Muscle of leg (tissue), 11 donors: Measurements from ENCODE around the gene DSCAM. TPM values are rescaled to one million over a fixed set of nuclear protein-coding genes. Genes with fewer than 3 reads are reported as not detected.
A peak's percentile ranks its signal among the peaks of the same experiment; 100 is the strongest.

Experiments
- DNase-seq: peaks from one replicate; pipeline ENCODE4 v3.0.0; 2013
- H3K27ac ChIP-seq: one replicate; pipeline ENCODE4 v1.5.1; 2013; ENCODE audit warnings: mild to moderate bottlenecking, low read length, control low read depth
- H3K27me3 ChIP-seq: one replicate; pipeline ENCODE4 v1.6.1; 2013; ENCODE audit warnings: low read length; ENCODE audit not compliant: control insufficient read depth, insufficient read depth
- H3K36me3 ChIP-seq: one replicate; pipeline ENCODE4 v1.6.1; 2013; ENCODE audit warnings: low read length; ENCODE audit not compliant: control insufficient read depth, insufficient read depth
- H3K4me1 ChIP-seq: one replicate; pipeline ENCODE4 v1.6.1; 2013; ENCODE audit warnings: low read length; ENCODE audit not compliant: control insufficient read depth, insufficient read depth
- H3K4me3 ChIP-seq: one replicate; pipeline ENCODE4 v1.5.1; 2013; ENCODE audit warnings: low read length, control low read depth
- H3K9me3 ChIP-seq: replicated peaks from 2 replicates; pipeline ENCODE4 v1.6.1; 2013; ENCODE audit warnings: low read depth, low read length; ENCODE audit not compliant: control insufficient read depth
- whole genome bisulfite sequencing: methylation state at CpG from one replicate; pipeline ENCODE4 v1.1.5; 2013; ENCODE audit warnings: missing lambda C conversion rate; ENCODE audit not compliant: insufficient coverage; 5-methylcytosine and 5-hydroxymethylcytosine counted together
- polyA plus RNA-seq, 8 donors: library from polyadenylated mRNA; unstranded; fragments of 120-200 nt; gene quantifications; one replicate each; pipeline versions ENCODE4 v1.2.1 to v1.2.3, GENCODE V29; 2013; ENCODE audit warnings: inconsistent platforms in 1 of 8, low replicate concordance in 1 of 8; ENCODE audit not compliant: insufficient read length in 8 of 8, insufficient read depth in 1 of 8
- total RNA-seq: library from RNA; stranded (reverse); fragments of 120-200 nt; gene quantifications from one replicate; pipeline ENCODE4 v1.2.4, GENCODE V29; 2013

DSCAM gene
- total and polyA plus RNA-seq, 9 donors: 0.89 to 2.0 (median 1.3) TPM

DNA sequence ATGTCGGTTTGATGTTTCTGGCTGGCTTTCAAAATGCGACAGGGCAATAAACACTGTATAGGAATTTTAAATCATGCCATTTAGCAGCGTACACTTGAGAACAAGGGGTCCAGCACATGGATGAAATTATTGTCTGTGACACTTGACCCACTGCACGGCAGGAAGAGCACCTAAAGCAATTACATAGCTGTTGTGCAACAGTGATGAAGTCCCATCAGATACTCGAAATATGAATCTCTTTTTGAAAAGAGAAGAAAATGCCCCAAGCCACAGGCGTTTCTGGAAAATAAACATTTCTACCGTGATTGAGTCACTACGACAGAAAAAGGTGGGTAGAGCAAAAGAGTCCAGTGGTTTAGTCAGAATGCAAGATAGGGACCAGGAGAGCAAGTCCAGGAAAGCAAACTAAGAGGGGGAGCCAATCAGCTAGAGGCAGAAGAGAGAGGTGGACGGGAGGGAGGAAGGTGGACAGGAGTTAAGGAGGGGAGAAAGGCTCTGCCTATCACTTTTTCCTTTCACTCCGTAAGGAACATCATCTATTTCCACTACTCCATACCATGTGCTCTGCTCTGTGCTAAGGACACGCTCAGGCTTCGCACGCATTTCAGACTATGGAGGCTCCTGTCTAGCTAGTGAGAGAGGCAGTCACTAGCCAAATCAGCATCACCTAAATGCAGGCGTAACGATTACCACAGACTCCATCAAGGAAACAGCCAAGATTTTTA, 6.4 kb downstream of the DSCAM start:
- Histone ChIP-seq H3K4me3 (no peak overlapping the region), H3K27ac (no peak overlapping the region), H3K4me1 (peaks cover 4% of the 10 kb centered on the region), H3K27me3 (peaks cover 20% of the 10 kb centered on the region), H3K36me3 (no peaks in the 10 kb centered on the region), H3K9me3 (no peaks in the 10 kb centered on the region)
- no peak for DNase-seq
- WGBS: 61% methylated on average over 8 of the region's 15 CpGs

GRCh38 chr21:40839521-40839920, 7.4 kb downstream of the DSCAM start:
- no peaks in the 10 kb centered on the region for H3K9me3 ChIP-seq
- WGBS: no CpG with 5 or more reads among the region's 2 CpGs
- H3K27me3 ChIP-seq: peaks cover 17% of the 10 kb centered on the region

DNA sequence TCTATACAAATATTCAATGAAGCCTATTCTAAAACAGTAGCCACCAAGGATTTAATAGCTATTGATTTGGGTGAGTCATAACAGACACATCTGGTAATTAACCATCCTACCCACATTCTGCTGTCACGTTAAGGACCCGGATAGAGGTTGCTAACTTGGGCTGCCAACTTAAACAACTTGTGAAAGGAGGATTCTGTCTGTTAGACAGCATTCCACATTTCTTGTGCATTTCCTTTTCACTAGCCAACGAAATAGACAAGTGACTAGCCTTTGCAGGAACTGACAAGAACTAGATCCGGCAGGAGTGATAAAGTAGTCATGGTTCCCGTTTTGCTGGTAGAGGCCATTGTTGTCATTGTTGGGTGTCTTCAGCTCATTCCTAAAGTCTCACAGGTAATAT, 9.5 kb downstream of the DSCAM start:
- Histone ChIP-seq H3K9me3 (no peaks in the 10 kb centered on the region), H3K27ac (no peak overlapping the region), H3K4me3 (no peak overlapping the region), H3K27me3 (peaks cover 15% of the 10 kb centered on the region), H3K36me3 (no peaks in the 10 kb centered on the region), H3K4me1 (peaks cover 4% of the 10 kb centered on the region)
- DNase-seq: no peak
- WGBS: 70% methylated on average over 2 of the region's 5 CpGs

More at GRCh38 chr21:40839521-40839920, 7.4 kb downstream of the DSCAM start:
- Histone ChIP-seq H3K27ac (no peak overlapping the region), H3K4me3 (no peak overlapping the region), H3K36me3 (no peaks in the 10 kb centered on the region), H3K4me1 (peaks cover 4% of the 10 kb centered on the region)
- no peak for DNase-seq

GRCh38 chr21:40835184-40835694, 11.7 kb downstream of the DSCAM start:
- Histone ChIP-seq H3K4me3 (no peak overlapping the region), H3K9me3 (no peaks in the 10 kb centered on the region), H3K27me3 (no peaks in the 10 kb centered on the region), H3K27ac (no peak overlapping the region), H3K4me1 (no peaks in the 10 kb centered on the region), H3K36me3 (no peaks in the 10 kb centered on the region)
- peak; percentile 65 for DNase-seq
- no CpG with 5 or more reads among the region's 2 CpGs for WGBS

GRCh38 chr21:40833184-40833583, 13.8 kb downstream of the DSCAM start:
- 45% methylated on average over 2 of the region's 6 CpGs for WGBS
- Histone ChIP-seq H3K27ac (no peak overlapping the region), H3K27me3 (no peaks in the 10 kb centered on the region), H3K9me3 (no peaks in the 10 kb centered on the region), H3K36me3 (no peaks in the 10 kb centered on the region), H3K4me3 (no peak overlapping the region), H3K4me1 (no peaks in the 10 kb centered on the region)
- DNase-seq: no peak

DNA sequence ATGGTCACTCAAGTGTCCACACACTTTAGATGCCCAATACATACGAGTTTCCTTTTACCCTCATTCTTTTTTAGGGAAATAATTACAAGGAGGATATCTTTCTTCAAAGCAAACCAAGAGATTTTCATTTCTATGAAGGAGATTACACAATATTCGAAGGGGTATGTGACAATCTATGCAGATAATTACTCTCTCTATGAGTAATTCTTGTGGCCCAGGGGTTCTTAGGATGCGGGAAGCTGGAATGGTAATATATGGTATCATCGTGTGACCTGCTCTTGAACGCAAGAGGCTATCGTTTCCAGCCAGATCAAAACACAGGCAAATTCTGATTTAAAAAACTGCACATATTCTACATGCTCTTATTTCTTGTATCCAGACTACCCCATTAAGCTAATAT, 14.6 kb downstream of the DSCAM start:
- Histone ChIP-seq H3K27me3 (no peaks in the 10 kb centered on the region), H3K9me3 (no peaks in the 10 kb centered on the region), H3K4me1 (no peaks in the 10 kb centered on the region), H3K27ac (no peak overlapping the region), H3K4me3 (no peak overlapping the region), H3K36me3 (no peaks in the 10 kb centered on the region)
- WGBS: no CpG with 5 or more reads among the region's 6 CpGs
- no peak for DNase-seq

DNA sequence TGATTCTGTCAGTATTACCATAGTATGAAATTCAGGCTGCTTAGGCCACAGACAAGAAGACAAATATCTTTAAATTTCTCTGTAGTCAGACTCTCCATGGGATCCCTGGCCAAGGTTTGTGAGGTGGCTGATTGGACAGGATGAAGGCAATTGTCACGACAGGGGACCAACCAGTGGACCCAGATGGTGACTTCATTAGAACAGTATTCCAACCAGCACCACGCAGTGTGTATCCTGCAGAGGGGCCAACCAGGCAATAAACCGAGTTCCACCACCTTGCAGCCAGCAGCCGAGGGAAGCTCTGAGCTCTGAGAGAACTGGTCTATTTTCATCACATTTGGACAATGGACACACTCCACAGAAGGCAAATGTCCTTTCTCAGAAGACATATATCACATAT, 16.1 kb downstream of the DSCAM start:
- no peak overlapping the region for H3K27ac ChIP-seq
- no peak overlapping the region for H3K4me3 ChIP-seq
- no peaks in the 10 kb centered on the region for H3K27me3 ChIP-seq
- no peak for DNase-seq
- 94% methylated on average over 2 of the region's 4 CpGs for WGBS
- H3K36me3 ChIP-seq: no peaks in the 10 kb centered on the region
- no peaks in the 10 kb centered on the region for H3K9me3 ChIP-seq
- no peaks in the 10 kb centered on the region for H3K4me1 ChIP-seq

- Histone ChIP-seq H3K27me3 (no peaks in the 10 kb centered on the region), H3K9me3 (no peaks in the 10 kb centered on the region), H3K36me3 (no peaks in the 10 kb centered on the region), H3K4me1 (no peaks in the 10 kb centered on the region), H3K4me3 (no peak overlapping the region), H3K27ac (no peak overlapping the region)
- DNase-seq: no peak
- 83% methylated on average over 2 of the region's 2 CpGs for WGBS
Observed at GRCh38 chr21:40829791-40830190, 17.2 kb downstream of the DSCAM start.

GRCh38 chr21:40829308-40829707, 17.6 kb downstream of the DSCAM start:
- no peaks in the 10 kb centered on the region for H3K4me1 ChIP-seq
- WGBS: 83% methylated on average over 2 of the region's 5 CpGs
- no peak overlapping the region for H3K4me3 ChIP-seq
- no peaks in the 10 kb centered on the region for H3K27me3 ChIP-seq
- H3K9me3 ChIP-seq: no peaks in the 10 kb centered on the region
- H3K36me3 ChIP-seq: no peaks in the 10 kb centered on the region
- no peak for DNase-seq
- H3K27ac ChIP-seq: no peak overlapping the region

- H3K36me3 ChIP-seq: no peaks in the 10 kb centered on the region
- no peak for DNase-seq
- no peaks in the 10 kb centered on the region for H3K4me1 ChIP-seq
- 85% methylated on average over 4 of the region's 4 CpGs for WGBS
- H3K27me3 ChIP-seq: no peaks in the 10 kb centered on the region
- H3K9me3 ChIP-seq: no peaks in the 10 kb centered on the region
- no peak overlapping the region for H3K4me3 ChIP-seq
- H3K27ac ChIP-seq: no peak overlapping the region
Observed at GRCh38 chr21:40827509-40827908, 19.4 kb downstream of the DSCAM start.
